NCI-H2227 (cell line): ENCODE data around the gene MDM4.

Source experiments
- DNase-seq: peaks from one replicate; lab custom pipeline; 2025; ENCODE audit not compliant: unreplicated experiment; lab: John Stamatoyannopoulos, UW

MDM4 gene

DNA sequence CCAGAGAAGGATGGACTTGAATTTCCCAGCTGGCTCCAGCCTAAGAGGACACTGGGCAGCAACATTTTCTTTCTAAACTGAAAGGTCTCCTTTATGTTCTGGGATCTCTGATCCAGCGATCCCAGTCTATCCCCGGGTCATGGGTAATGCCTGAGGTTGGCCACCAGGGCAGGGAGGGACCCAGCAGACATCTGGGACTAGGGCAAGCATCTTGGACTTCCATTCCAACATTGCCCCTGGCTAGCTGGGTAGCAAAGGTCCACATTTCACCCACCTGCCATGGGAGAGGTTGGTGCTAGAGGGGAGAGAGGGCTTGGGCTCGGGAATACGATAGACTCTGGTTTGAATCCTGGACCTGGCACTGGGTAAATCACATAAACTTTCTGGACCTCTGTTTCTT, 84.8 kb downstream of the MDM4 start:
- DNase-seq = no peak

GRCh38 chr1:204602111-204602579, 85.9 kb downstream of the MDM4 start:
- peak; percentile 71 for DNase-seq

- DNase-seq = no peak
Observed at GRCh38 chr1:204602871-204603542, 86.8 kb downstream of the MDM4 start.

GRCh38 chr1:204605791-204606190, 89.6 kb downstream of the MDM4 start:
- no peak for DNase-seq
